Activated naive CD4-positive, alpha-beta T cell treated with anti-CD3 and anti-CD28 coated beads, Interleukin-2, amount 10 ng/mL, durations not matched to agents 7 days and 5 days (primary cell): Measurements from ENCODE around the gene ITGA1.
"Not testable (repeated sequence)": the region's sequence is repeated elsewhere in the genome, so short reads cannot be mapped to it uniquely, and the experiment has no call there.

Source experiments
- CTCF ChIA-PET: fragments of 350-600 bp; sonication (Branson Sonifier 250); formaldehyde crosslinking; loops from one replicate; lab custom pipeline; 2021; ENCODE audit warnings: antibody characterized with exemption; lab: Charles Lee
- DNase-seq: peaks from one replicate; pipeline ENCODE4 v3.0.0-alpha.2; 2020
- H3K27ac Mint-ChIP-seq: one replicate; pipeline ENCODE4 v1.8.0; 2021; ENCODE audit warnings: mild to moderate bottlenecking, moderate library complexity, mixed read lengths
- H3K27me3 Mint-ChIP-seq: one replicate; pipeline ENCODE4 v1.8.0; 2021; ENCODE audit warnings: mild to moderate bottlenecking, mixed read lengths
- H3K36me3 Mint-ChIP-seq: one replicate; pipeline ENCODE4 v1.8.0; 2021; ENCODE audit warnings: mixed read lengths
- H3K4me1 Mint-ChIP-seq: one replicate; pipeline ENCODE4 v1.8.0; 2021; ENCODE audit warnings: mixed read lengths
- H3K4me3 Mint-ChIP-seq: one replicate; pipeline ENCODE4 v1.8.0; 2021; ENCODE audit warnings: mild to moderate bottlenecking, moderate library complexity, mixed read lengths
- H3K9me3 Mint-ChIP-seq: one replicate; pipeline ENCODE4 v1.8.0; 2021; ENCODE audit warnings: mixed read lengths

The ITGA1 gene

GRCh38 chr5:52811067-52811749 lies 23.5 kb downstream of the ITGA1 start:
- no peak for DNase-seq
- H3K4me1 Mint-ChIP-seq, result no peaks in the 10 kb centered on the region
- H3K4me3 Mint-ChIP-seq, result no peak overlapping the region
- no peaks in the 10 kb centered on the region for H3K36me3 Mint-ChIP-seq
- no peaks in the 10 kb centered on the region for H3K27me3 Mint-ChIP-seq
- no peaks in the 10 kb centered on the region for H3K9me3 Mint-ChIP-seq
- H3K27ac Mint-ChIP-seq, result no peak overlapping the region
- CTCF ChIA-PET, result no interaction called here

- Mint-ChIP-seq H3K36me3 (no peaks in the 10 kb centered on the region), H3K4me3 (no peak overlapping the region), H3K27me3 (no peaks in the 10 kb centered on the region), H3K9me3 (no peaks in the 10 kb centered on the region), H3K27ac (no peak overlapping the region), H3K4me1 (no peaks in the 10 kb centered on the region)
- CTCF ChIA-PET, result no interaction called here
- DNase-seq, result no peak
Observed at GRCh38 chr5:52814352-52815148, 26.8 kb downstream of the ITGA1 start.

- Mint-ChIP-seq H3K4me1 (no peaks in the 10 kb centered on the region), H3K36me3 (no peaks in the 10 kb centered on the region), H3K9me3 (no peaks in the 10 kb centered on the region), H3K27ac (no peak overlapping the region), H3K27me3 (no peaks in the 10 kb centered on the region), H3K4me3 (no peak overlapping the region)
- CTCF ChIA-PET, result no interaction called here
- DNase-seq, result no peak
Observed at GRCh38 chr5:52817818-52818217, 30.1 kb downstream of the ITGA1 start.

- no peaks in the 10 kb centered on the region for H3K27me3 Mint-ChIP-seq
- DNase-seq, result no peak
- H3K36me3 Mint-ChIP-seq, result no peaks in the 10 kb centered on the region
- CTCF ChIA-PET, result no interaction called here
- no peak overlapping the region for H3K4me3 Mint-ChIP-seq
- H3K27ac Mint-ChIP-seq, result no peak overlapping the region
- H3K4me1 Mint-ChIP-seq, result no peaks in the 10 kb centered on the region
- no peaks in the 10 kb centered on the region for H3K9me3 Mint-ChIP-seq
Observed at GRCh38 chr5:52818360-52818759, 30.6 kb downstream of the ITGA1 start.

- H3K4me3 Mint-ChIP-seq, H3K27me3 Mint-ChIP-seq, CTCF ChIA-PET, H3K9me3 Mint-ChIP-seq, H3K36me3 Mint-ChIP-seq, H3K27ac Mint-ChIP-seq, H3K4me1 Mint-ChIP-seq, DNase-seq: not testable (repeated sequence)
Observed at GRCh38 chr5:52818807-52819206, 31.1 kb downstream of the ITGA1 start.

GRCh38 chr5:52821901-52822300 lies 34.2 kb downstream of the ITGA1 start:
- no peaks in the 10 kb centered on the region for H3K27me3 Mint-ChIP-seq
- H3K4me3 Mint-ChIP-seq, result no peak overlapping the region
- no peak for DNase-seq
- CTCF ChIA-PET, result no interaction called here
- no peak overlapping the region for H3K27ac Mint-ChIP-seq
- peaks cover 4% of the 10 kb centered on the region for H3K4me1 Mint-ChIP-seq
- H3K36me3 Mint-ChIP-seq, result no peaks in the 10 kb centered on the region
- no peaks in the 10 kb centered on the region for H3K9me3 Mint-ChIP-seq

- DNase-seq, result no peak
- Mint-ChIP-seq H3K4me3 (no peak overlapping the region), H3K4me1 (peaks cover 4% of the 10 kb centered on the region), H3K27ac (no peak overlapping the region), H3K27me3 (no peaks in the 10 kb centered on the region), H3K36me3 (no peaks in the 10 kb centered on the region), H3K9me3 (peaks cover under 1% of the 10 kb centered on the region)
- CTCF ChIA-PET, result no interaction called here
Observed at GRCh38 chr5:52822437-52822836, 34.7 kb downstream of the ITGA1 start.

- Mint-ChIP-seq H3K4me1 (peaks cover 4% of the 10 kb centered on the region), H3K27me3 (no peaks in the 10 kb centered on the region), H3K27ac (no peak overlapping the region), H3K9me3 (peaks cover 5% of the 10 kb centered on the region), H3K36me3 (no peaks in the 10 kb centered on the region), H3K4me3 (no peak overlapping the region)
- CTCF ChIA-PET, result no interaction called here
- DNase-seq, result no peak
Observed at GRCh38 chr5:52824827-52825226, 37.1 kb downstream of the ITGA1 start.

GRCh38 chr5:52825826-52826225 lies 38.1 kb downstream of the ITGA1 start:
- Mint-ChIP-seq H3K27ac (no peak overlapping the region), H3K27me3 (no peaks in the 10 kb centered on the region)
- CTCF ChIA-PET, result interaction anchor here (0.8 kb wide), 1 partner anchor 36 kb away, joined by 3 read pairs; no protein-coding TSS in a partner anchor

GRCh38 chr5:52827815-52828214 lies 40.1 kb downstream of the ITGA1 start:
- Mint-ChIP-seq H3K27ac (no peak overlapping the region), H3K4me3 (no peak overlapping the region), H3K9me3 (peaks cover 5% of the 10 kb centered on the region), H3K36me3 (no peaks in the 10 kb centered on the region), H3K4me1 (peaks cover 4% of the 10 kb centered on the region), H3K27me3 (no peaks in the 10 kb centered on the region)
- DNase-seq, result no peak
- CTCF ChIA-PET, result no interaction called here

More at GRCh38 chr5:52825826-52826225, 38.1 kb downstream of the ITGA1 start:
- no peak for DNase-seq
- Mint-ChIP-seq H3K9me3 (peaks cover 5% of the 10 kb centered on the region), H3K36me3 (no peaks in the 10 kb centered on the region), H3K4me3 (no peak overlapping the region), H3K4me1 (peaks cover 4% of the 10 kb centered on the region)

- Mint-ChIP-seq H3K27me3 (peaks cover 4% of the 10 kb centered on the region), H3K9me3 (peaks cover 5% of the 10 kb centered on the region), H3K27ac (no peak overlapping the region), H3K4me3 (no peak overlapping the region), H3K4me1 (peaks cover 4% of the 10 kb centered on the region), H3K36me3 (no peaks in the 10 kb centered on the region)
- no peak for DNase-seq
- CTCF ChIA-PET, result no interaction called here
Observed at GRCh38 chr5:52829664-52830063, 41.9 kb downstream of the ITGA1 start.

- Mint-ChIP-seq H3K4me1 (peaks cover 4% of the 10 kb centered on the region), H3K9me3 (peaks cover 5% of the 10 kb centered on the region), H3K27ac (no peak overlapping the region), H3K4me3 (no peak overlapping the region), H3K36me3 (no peaks in the 10 kb centered on the region), H3K27me3 (peaks cover 4% of the 10 kb centered on the region)
- no peak for DNase-seq
- CTCF ChIA-PET, result no interaction called here
Observed at GRCh38 chr5:52830650-52831049, 42.9 kb downstream of the ITGA1 start.

GRCh38 chr5:52831786-52832511 lies 44.2 kb downstream of the ITGA1 start:
- H3K4me3 Mint-ChIP-seq, result no peak overlapping the region
- H3K27me3 Mint-ChIP-seq, result peaks cover 4% of the 10 kb centered on the region
- H3K9me3 Mint-ChIP-seq, result peaks cover 5% of the 10 kb centered on the region
- H3K36me3 Mint-ChIP-seq, result no peaks in the 10 kb centered on the region
- CTCF ChIA-PET, result interaction anchor here (0.6 kb wide), 1 partner anchor 430 kb away, joined by 3 read pairs; no protein-coding TSS in a partner anchor
- no peak for DNase-seq
- H3K4me1 Mint-ChIP-seq, result no peaks in the 10 kb centered on the region
- H3K27ac Mint-ChIP-seq, result no peak overlapping the region

GRCh38 chr5:52834320-52834719 lies 46.6 kb downstream of the ITGA1 start:
- Mint-ChIP-seq H3K4me1 (no peaks in the 10 kb centered on the region), H3K36me3 (no peaks in the 10 kb centered on the region), H3K4me3 (no peak overlapping the region), H3K27ac (no peak overlapping the region), H3K27me3 (peaks cover 4% of the 10 kb centered on the region), H3K9me3 (no peaks in the 10 kb centered on the region)
- no peak for DNase-seq
- CTCF ChIA-PET, result no interaction called here
